HG02642 (cell line): ENCODE results near the gene USP44.
"Not testable (repeated sequence)": the region's sequence is repeated elsewhere in the genome, so short reads cannot be mapped to it uniquely, and the experiment has no call there.

Source experiments
- ATAC-seq: cut with Tn5 transposase; IDR thresholded peaks from one replicate; pipeline ENCODE4 v1.9.1; 2021; ENCODE audit warnings: mild to moderate bottlenecking; ENCODE audit not compliant: unreplicated experiment, poor library complexity

The USP44 gene

GRCh38 chr12:95513599-95513998, 37.7 kb downstream of the USP44 start:
- no peak for ATAC-seq

- no peak for ATAC-seq
Measured at GRCh38 chr12:95511977-95512376, 39.3 kb downstream of the USP44 start.

GRCh38 chr12:95509300-95509699, 42.0 kb downstream of the USP44 start:
- ATAC-seq: no peak

GRCh38 chr12:95506707-95507523, 44.4 kb downstream of the USP44 start:
- ATAC-seq: no peak

- no peak for ATAC-seq
Measured at GRCh38 chr12:95505039-95505438, 46.2 kb downstream of the USP44 start.

- no peak for ATAC-seq
Measured at GRCh38 chr12:95504140-95504539, 47.1 kb downstream of the USP44 start.

GRCh38 chr12:95499772-95500171, 51.5 kb downstream of the USP44 start:
- ATAC-seq: no peak

GRCh38 chr12:95498968-95499367, 52.3 kb downstream of the USP44 start:
- ATAC-seq: no peak

GRCh38 chr12:95497031-95497430, 54.2 kb downstream of the USP44 start:
- no peak for ATAC-seq

- no peak for ATAC-seq
Measured at GRCh38 chr12:95495433-95495832, 55.8 kb downstream of the USP44 start.

GRCh38 chr12:95494888-95495287, 56.4 kb downstream of the USP44 start:
- ATAC-seq: no peak

- ATAC-seq: no peak
Measured at GRCh38 chr12:95492462-95492861, 58.8 kb downstream of the USP44 start.

GRCh38 chr12:95487024-95487423, 64.3 kb downstream of the USP44 start:
- ATAC-seq: no peak

GRCh38 chr12:95484524-95484923, 66.8 kb downstream of the USP44 start:
- ATAC-seq: no peak

GRCh38 chr12:95482564-95482963, 68.7 kb downstream of the USP44 start:
- ATAC-seq: not testable (repeated sequence)

- ATAC-seq: no peak
Measured at GRCh38 chr12:95481888-95482287, 69.4 kb downstream of the USP44 start.

GRCh38 chr12:95481072-95481471, 70.2 kb downstream of the USP44 start:
- ATAC-seq: no peak

GRCh38 chr12:95480230-95480629, 71.0 kb downstream of the USP44 start:
- no peak for ATAC-seq

GRCh38 chr12:95474660-95474958, 76.7 kb downstream of the USP44 start:
- no peak for ATAC-seq

GRCh38 chr12:95473884-95474659, 77.2 kb downstream of the USP44 start, which contains the start of gene METAP2:
TSS of gene METAP2 (plus strand) at chr12:95474152. CDS start at chr12:95474180, 28 bp downstream.
- peak; percentile 99 for ATAC-seq

GRCh38 chr12:95473231-95473883, 77.9 kb downstream of the USP44 start:
- peak; percentile 36 for ATAC-seq
